ENCODE data around the gene KIAA1755.
A peak's percentile ranks its signal among the peaks of the same experiment; 100 is the strongest.

The KIAA1755 gene

DNA sequence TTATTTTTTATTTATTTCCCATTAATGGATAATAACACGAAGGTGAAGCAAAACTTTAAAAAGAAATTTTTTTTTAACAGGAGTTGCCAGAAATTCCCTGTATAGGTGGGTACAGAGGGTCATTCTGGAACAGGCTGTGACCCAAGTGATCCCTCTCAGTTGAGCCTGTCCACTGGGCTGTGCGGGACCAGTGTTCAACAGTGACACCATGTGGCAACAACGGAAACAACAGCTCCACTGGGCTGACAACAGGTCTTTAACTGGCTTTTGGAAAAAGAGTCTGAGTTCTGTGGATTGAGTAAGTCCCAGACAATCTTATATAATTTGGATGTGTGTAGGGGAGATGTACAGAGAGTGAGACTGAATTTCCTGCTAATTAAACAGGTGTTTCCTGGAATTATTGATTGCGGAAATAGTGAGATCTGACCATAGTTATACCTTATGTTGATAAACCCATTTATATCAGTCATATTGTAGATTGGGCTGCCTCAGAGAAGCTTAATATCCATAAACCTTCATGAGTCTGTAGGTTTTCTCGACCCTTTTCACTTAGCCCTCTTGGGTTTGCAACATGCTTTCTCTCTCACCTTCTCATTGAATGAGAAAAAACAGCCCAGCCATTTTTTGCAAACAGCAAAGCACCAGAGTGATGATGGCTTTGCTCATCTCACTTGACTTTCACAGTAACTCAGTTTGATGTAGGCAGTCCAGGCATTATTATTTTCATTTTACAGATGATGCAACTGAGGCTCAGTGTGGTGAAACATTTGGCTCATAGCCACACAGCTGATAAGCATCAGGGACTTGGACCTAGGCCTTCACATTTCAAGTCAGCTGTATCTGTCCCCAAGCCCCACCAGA is 17.5 kb downstream of the KIAA1755 start:
- H3K4me3 ChIP-seq (ENCODE audit: low read length) = no peak overlapping the region
- H3K79me2 ChIP-seq (ENCODE audit: control insufficient read depth, low read length) = no peaks in the 10 kb centered on the region
- no peaks in the 10 kb centered on the region for H4K20me1 ChIP-seq (ENCODE audit: control insufficient read depth, insufficient read depth, low read depth, low read length)
- TF ChIP-seq, protein P1, sequence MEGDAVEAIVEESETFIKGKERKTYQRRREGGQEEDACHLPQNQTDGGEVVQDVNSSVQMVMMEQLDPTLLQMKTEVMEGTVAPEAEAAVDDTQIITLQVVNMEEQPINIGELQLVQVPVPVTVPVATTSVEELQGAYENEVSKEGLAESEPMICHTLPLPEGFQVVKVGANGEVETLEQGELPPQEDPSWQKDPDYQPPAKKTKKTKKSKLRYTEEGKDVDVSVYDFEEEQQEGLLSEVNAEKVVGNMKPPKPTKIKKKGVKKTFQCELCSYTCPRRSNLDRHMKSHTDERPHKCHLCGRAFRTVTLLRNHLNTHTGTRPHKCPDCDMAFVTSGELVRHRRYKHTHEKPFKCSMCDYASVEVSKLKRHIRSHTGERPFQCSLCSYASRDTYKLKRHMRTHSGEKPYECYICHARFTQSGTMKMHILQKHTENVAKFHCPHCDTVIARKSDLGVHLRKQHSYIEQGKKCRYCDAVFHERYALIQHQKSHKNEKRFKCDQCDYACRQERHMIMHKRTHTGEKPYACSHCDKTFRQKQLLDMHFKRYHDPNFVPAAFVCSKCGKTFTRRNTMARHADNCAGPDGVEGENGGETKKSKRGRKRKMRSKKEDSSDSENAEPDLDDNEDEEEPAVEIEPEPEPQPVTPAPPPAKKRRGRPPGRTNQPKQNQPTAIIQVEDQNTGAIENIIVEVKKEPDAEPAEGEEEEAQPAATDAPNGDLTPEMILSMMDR (IDR thresholded peaks at IDR 0.05; ENCODE audit: low read depth, low read length, poor library complexity, severe bottlenecking) = peak; percentile 82
- no peak for TF ChIP-seq EZH2phosphoT487 (IDR thresholded peaks at IDR 0.05; ENCODE audit: borderline replicate concordance, low read length)
- H3K36me3 ChIP-seq (ENCODE audit: control insufficient read depth, low read length) = no peaks in the 10 kb centered on the region
- H3K9me3 ChIP-seq (ENCODE audit: control insufficient read depth, insufficient read depth, low read length) = peaks cover 44% of the 10 kb centered on the region
- no peaks in the 10 kb centered on the region for H3F3A ChIP-seq (ENCODE audit: control insufficient read depth, insufficient read depth)
- H3K27ac ChIP-seq (ENCODE audit: low read depth, low read length) = no peak overlapping the region
- H3K4me1 ChIP-seq (ENCODE audit: control insufficient read depth, low read length) = no peaks in the 10 kb centered on the region
- no peak overlapping the region for H3K4me2 ChIP-seq (ENCODE audit: low read length)
- H3K27me3 ChIP-seq (ENCODE audit: control insufficient read depth, low read length) = no peaks in the 10 kb centered on the region
- no peaks in the 10 kb centered on the region for H3K9me2 ChIP-seq (replicated peaks; ENCODE audit: control insufficient read depth, low read length)

GRCh38 chr20:38241201-38241600 is 19.3 kb downstream of the KIAA1755 start:
- no peak overlapping the region for H3K4me3 ChIP-seq (ENCODE audit: low read length)
- H3K36me3 ChIP-seq (ENCODE audit: control insufficient read depth, low read length) = no peaks in the 10 kb centered on the region
- H3K27me3 ChIP-seq (ENCODE audit: control insufficient read depth, low read length) = no peaks in the 10 kb centered on the region
- no peak for TF ChIP-seq EZH2phosphoT487 (IDR thresholded peaks at IDR 0.05; ENCODE audit: borderline replicate concordance, low read length)
- TF ChIP-seq, protein P1 (IDR thresholded peaks at IDR 0.05; ENCODE audit: low read depth, low read length, poor library complexity, severe bottlenecking) = no peak
- H3F3A ChIP-seq (ENCODE audit: control insufficient read depth, insufficient read depth) = no peaks in the 10 kb centered on the region
- no peaks in the 10 kb centered on the region for H3K9me2 ChIP-seq (replicated peaks; ENCODE audit: control insufficient read depth, low read length)
- no peak overlapping the region for H3K4me2 ChIP-seq (ENCODE audit: low read length)
- no peaks in the 10 kb centered on the region for H4K20me1 ChIP-seq (ENCODE audit: control insufficient read depth, insufficient read depth, low read depth, low read length)
- no peaks in the 10 kb centered on the region for H3K79me2 ChIP-seq (ENCODE audit: control insufficient read depth, low read length)
- H3K27ac ChIP-seq (ENCODE audit: low read depth, low read length) = no peak overlapping the region
- H3K4me1 ChIP-seq (ENCODE audit: control insufficient read depth, low read length) = no peaks in the 10 kb centered on the region
- peaks cover 44% of the 10 kb centered on the region for H3K9me3 ChIP-seq (ENCODE audit: control insufficient read depth, insufficient read depth, low read length)

DNA sequence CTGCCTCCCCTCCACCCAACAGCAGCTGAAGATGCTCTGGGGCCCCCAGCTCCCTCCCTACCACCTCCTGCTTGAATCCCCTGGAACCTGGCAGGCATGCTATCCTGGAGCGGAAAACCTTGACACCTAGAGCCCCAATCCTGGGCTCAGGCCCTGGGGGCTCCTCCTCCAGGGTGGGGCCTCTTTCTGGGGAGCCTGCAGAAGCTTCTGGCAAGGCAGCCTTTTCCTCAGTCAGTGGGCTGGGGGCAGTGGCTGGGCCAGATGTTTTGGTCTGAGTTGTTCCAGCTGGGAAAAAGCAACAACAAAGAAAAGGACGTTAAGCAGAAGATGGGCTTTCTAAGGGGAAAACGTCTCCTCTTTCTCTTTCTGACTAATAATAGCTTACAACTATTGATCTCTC is 21.1 kb downstream of the KIAA1755 start:
- Histone ChIP-seq H3K4me1 (ENCODE audit: control insufficient read depth, low read length) (no peaks in the 10 kb centered on the region), H3K4me3 (ENCODE audit: low read length) (no peak overlapping the region), H3K9me3 (ENCODE audit: control insufficient read depth, insufficient read depth, low read length) (peaks cover 41% of the 10 kb centered on the region), H3K9me2 (replicated peaks; ENCODE audit: control insufficient read depth, low read length) (no peaks in the 10 kb centered on the region), H3F3A (ENCODE audit: control insufficient read depth, insufficient read depth) (no peaks in the 10 kb centered on the region), H3K79me2 (ENCODE audit: control insufficient read depth, low read length) (no peaks in the 10 kb centered on the region), H3K36me3 (ENCODE audit: control insufficient read depth, low read length) (no peaks in the 10 kb centered on the region), H3K27ac (ENCODE audit: low read depth, low read length) (no peak overlapping the region), H3K4me2 (ENCODE audit: low read length) (no peak overlapping the region), H4K20me1 (ENCODE audit: control insufficient read depth, insufficient read depth, low read depth, low read length) (no peaks in the 10 kb centered on the region), H3K27me3 (ENCODE audit: control insufficient read depth, low read length) (no peaks in the 10 kb centered on the region)
- TF ChIP-seq, protein P1 (IDR thresholded peaks at IDR 0.05; ENCODE audit: low read depth, low read length, poor library complexity, severe bottlenecking) = no peak
- TF ChIP-seq EZH2phosphoT487 (IDR thresholded peaks at IDR 0.05; ENCODE audit: borderline replicate concordance, low read length) = no peak

Data from DOHH2 (cell line).